Activated CD4-positive, alpha-beta T cell treated with anti-CD3 and anti-CD28 coated beads, Interleukin-2, Interleukin-4, amounts not matched to agents 100 ng/mL and 50 ng/mL, durations not matched to agents 16 hours and 8 hours (primary cell): ENCODE measurements around the gene SMC4.

ENCODE experiments used
- DNase-seq: peaks from one replicate; pipeline ENCODE4 v3.0.0-alpha.2; 2020; ENCODE audit warnings: low spot score

The SMC4 gene

DNA sequence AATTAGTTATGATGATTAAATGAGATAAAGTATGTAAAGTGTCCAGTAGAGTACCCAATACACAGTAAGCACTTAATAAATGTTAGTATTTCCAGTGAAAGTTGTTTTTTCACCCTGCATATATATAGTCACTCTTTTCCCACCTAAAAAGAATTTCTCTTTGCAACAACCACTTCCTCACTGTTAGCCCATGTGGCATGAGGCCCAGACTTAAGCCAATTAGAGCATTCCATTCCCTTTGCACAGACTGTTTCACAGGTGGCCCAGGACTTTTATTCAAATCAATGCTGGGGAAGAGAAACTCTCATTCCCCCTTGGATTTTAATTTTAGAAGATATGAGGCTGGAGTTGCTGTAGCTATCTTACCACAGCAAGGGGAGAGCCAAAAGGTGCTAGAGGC, 4.2 kb upstream of the SMC4 start:
- DNase-seq, result no peak

DNA sequence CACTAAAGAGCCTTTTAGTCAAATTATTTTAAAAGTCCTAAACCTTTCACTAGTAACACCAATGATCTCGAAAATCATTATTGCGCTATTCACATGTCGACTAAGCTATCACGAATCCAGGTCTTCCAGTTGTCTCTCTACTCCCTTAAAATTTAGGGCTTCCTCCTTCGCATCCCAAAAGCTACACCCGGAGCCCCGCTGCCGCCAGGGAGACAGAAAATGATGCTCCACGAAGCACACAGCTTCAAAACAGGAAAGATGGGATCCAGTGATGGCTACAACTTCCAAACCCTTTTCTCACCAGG, 678 bp upstream of the SMC4 start:
- no peak for DNase-seq

DNA sequence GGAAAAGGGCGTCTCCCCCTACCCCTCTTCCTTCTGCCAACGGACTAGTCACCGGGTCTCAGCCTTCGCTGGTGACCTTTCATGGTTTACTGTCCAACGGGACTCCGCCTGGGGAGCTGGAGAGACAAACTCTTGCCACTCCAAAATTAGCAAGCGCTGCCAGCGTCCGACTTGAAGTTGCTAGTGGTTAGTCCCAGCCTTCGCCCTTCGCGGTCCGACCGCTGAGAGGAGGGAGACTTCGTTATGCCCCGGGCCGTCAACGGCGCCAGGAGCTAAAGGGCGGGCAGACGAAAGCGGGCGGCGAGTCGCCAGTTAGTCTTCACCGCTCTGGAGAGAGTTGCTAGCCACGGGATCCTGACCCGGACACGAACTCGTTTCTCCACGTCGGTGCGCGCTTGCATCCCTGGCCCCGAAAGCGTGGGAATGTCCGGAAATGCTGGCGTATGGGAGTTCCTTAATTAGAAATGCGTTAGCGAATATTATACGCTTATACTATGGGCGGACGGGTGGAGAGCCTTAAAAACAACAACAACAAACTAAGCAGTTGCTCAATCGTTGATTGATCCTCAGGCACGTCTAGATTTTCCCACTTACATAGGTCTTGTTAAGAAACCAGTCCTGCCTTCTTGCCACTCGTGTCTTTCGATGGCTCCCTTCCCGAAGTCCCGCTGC, 716 bp downstream of the SMC4 start:
- peak; percentile 38 for DNase-seq

DNA sequence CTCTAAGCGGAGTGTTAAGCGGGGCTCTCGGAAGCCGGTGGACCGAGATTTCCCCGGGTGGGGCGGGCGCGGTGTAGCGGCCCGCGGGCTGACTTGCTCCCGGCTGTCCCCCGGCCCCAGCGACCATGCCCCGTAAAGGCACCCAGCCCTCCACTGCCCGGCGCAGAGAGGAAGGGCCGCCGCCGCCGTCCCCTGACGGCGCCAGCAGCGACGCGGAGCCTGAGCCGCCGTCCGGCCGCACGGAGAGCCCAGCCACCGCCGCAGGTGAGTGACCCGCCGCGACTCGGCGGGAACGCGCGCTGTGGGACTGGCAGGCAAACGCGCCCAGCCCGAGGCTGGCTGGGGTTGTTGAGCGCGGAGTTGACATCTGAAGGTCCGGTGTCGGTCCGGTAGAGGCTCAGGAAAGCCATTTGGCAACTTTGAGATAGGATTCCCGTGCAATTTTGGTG, 1.3 kb downstream of the SMC4 start:
- DNase-seq, result peak; percentile 16

DNA sequence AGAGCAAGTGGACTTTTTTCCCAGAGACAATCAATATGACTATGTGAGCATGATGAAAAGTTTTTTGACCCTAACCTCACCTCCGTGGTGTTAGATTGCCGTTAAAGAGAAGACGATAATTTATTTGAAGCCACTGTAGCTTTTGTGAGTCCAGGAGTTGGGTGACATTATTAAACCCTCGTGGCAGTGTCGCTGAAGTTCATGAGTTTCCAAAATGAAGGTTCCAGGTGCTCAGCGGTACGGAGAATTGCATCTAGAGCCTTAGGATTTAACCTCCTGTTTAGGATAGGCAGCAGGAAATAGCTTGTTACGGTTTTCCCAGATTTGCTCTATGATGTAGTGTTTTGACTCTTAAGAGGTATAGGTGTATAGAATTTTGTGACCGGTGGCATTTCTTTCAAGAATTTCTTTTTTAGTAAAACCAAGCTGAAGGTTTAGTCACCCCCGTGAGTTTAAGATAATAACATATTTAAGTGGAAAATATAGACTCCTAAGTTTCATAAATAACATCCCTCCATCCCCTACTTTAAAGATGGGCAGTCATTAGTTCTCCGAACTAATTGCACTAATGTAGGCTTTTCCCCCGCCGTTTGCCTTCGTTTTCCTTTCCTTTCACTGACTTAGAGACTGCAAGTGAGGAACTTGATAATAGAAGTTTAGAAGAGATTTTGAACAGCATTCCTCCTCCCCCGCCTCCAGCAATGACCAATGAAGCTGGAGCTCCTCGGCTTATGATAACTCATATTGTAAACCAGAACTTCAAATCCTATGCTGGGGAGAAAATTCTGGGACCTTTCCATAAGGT, 2.0 kb downstream of the SMC4 start:
- DNase-seq, result peak; percentile 15

DNA sequence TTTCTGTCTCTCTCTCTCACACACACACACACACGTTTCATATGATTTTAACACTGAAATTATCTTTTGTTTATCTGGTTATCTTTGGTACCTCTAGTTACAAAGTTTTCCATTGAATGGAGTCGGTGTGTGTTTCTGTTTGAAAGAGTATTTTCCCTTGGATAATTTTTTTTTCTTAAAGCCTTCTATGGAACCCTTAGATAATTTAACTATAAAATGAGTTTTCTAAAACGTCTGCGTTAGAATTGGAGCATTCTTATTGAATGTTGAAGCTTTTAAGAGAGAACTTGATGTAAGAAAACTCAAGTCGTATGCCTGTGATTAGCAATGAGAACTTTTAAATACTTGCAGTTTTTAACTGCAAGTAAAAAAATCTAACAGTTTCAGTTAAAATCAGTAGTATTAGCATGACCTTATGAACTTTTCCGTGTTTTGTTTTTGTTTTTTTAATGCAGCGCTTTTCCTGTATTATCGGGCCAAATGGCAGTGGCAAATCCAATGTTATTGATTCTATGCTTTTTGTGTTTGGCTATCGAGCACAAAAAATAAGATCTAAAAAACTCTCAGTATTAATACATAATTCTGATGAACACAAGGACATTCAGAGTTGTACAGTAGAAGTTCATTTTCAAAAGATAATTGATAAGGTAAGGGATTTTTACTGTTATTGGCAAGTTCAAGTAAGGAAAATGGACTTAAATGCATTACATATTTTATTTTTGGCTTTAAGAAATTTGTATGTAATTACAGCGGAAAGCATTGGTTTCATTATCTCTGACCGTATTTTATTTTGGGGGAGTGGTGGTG, 3.0 kb downstream of the SMC4 start:
- no peak for DNase-seq

DNA sequence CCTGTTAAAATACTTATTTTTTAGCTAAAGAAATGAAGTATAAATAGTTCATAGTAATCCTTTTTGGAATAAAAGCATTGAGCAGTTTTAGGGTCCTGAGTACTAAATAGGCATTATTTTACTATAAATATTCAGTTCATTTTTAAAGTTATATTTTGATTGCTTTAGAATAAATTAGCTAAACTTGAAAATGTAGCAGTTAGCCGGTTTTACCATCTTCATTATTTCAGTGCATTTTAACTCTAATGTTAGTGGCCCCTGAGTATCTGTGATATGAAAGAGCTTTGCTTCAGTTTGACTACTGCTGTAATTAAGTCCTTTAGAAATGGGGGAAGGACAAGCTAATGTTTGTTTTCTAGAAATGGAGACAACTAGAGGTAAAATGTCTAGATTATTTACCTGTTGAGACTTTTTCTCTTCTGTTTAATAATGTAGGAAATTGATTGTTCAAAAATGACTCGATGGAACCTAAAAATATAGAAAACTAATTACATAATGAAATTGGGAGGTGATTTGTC, 3.6 kb downstream of the SMC4 start:
- DNase-seq, result no peak

DNA sequence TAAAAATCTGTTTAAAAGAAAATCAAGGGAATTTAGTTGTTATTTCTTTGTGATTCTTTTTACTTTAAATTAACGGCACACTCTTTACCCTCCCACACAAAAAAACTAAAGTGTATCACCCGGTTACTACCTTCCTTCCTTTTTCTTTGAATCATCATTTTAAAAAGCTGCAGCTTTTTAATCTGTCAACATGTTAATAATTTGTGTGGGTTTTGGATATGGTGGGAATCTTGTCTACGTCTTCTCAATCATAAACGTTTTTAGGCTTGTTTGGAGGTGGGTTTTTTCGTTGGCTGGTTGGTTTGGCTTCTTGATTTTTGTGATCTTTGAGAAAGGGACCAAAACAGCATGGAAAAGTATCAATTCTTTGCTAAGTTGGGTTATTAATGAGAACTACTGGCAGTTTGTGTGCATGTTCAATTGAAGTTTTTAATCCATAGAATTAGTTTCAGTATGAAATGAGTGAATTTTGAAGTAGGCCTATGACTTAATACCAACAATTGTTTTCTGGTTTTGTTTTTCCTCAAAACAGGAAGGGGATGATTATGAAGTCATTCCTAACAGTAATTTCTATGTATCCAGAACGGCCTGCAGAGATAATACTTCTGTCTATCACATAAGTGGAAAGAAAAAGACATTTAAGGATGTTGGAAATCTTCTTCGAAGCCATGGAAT, 4.5 kb downstream of the SMC4 start:
- DNase-seq, result no peak

DNA sequence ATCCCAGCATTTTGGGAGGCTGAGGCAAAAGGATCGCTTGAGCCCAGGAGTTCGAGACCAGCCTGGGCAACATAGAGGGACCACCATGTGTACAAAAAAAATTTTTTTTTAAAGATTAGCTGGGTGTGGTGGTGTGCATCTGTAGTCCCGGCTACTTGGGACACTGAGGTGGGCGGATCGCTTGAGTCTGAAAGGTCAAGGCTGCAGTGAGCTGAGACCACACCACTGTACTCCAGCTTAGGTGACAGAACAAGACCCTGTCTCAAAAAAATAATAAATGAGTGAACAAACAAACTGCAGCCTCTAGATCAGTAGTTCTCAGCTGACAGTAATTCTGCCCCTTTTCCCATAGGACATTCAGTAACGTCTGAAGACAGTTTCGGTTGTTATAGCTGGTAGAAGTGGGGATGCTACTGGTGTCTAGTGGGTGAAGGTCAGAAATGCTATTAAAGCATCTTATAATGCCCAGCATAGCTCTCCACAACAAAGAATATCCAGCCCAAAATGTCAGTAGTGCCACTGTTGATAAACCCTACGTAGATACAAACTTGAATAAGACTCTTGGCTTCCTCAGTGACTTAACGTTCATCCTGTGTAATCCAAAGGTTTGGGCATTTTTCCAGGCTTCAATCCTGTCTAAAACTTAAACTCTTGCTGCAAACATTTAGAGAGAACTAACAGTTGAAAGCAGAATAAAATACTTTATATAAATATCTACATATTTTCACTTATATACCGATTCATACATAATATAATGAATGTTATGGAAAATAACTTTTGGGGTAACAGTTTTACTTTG, 10.6 kb downstream of the SMC4 start:
- no peak for DNase-seq

DNA sequence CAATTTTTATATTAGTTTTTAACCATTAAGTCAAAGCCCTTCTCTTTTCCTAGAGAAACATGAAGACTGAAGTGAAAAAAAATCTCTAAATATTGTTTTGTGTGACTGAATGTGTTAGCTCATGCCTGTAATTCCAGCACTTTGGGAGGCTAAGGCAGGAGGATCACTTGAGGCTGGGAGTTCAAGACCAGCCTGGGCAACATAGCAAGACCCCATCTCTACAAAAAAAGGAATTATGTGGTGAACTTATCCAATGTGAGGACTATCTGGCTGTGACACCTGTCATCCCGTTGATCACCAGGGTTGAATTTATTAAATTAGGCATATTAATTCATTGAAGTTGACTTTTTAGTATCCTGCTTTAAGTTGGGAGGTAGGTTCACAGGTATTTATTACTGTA, 13.0 kb downstream of the SMC4 start:
- no peak for DNase-seq

DNA sequence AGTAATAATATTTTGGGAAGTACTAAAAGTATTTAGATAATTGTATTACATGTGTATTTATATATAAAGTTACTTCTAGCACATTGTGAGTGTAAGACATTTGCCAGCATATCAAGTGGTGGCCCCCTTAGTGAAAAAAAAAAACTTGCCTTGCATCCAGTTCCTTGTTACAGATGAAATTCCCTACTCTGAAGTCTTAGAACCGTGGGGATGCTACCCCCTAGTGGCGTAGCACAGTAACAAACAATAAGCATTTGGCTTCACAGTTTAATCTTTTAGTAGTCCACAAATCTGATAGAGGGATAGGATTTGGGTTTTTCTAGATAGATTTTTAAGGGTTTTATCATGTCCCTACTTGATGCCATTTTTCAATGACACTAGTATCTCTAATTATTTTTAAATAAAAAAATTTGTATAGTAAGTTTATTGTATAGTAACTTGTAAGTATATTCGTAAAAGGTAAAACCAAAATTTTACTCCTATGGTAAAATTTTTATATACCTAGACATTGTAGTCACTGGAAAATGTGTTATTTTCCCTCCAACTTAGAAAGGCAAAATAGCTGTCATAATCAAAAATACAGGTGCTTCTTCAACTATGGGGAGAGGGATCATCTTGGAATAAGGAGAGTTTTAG, 14.3 kb downstream of the SMC4 start:
- peak; percentile 59 for DNase-seq

DNA sequence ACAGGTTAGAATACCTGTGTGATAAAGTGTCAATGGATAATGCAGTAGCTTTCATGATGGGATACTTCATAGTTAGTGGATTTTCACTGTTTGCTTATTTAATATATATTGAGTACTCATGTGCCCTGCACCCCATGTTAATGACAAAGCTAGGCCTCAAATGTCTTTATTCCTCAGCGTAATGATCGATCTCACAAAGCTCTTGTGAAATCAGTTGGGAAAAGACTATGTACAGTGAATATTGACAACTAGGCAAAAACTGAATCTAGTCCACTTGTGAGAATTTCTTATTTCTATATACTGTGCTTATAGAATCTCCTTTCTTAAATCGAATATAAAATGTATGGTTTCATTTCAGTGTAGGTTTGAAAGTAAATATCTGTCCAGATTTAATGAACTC, 17.9 kb downstream of the SMC4 start:
- DNase-seq, result no peak

DNA sequence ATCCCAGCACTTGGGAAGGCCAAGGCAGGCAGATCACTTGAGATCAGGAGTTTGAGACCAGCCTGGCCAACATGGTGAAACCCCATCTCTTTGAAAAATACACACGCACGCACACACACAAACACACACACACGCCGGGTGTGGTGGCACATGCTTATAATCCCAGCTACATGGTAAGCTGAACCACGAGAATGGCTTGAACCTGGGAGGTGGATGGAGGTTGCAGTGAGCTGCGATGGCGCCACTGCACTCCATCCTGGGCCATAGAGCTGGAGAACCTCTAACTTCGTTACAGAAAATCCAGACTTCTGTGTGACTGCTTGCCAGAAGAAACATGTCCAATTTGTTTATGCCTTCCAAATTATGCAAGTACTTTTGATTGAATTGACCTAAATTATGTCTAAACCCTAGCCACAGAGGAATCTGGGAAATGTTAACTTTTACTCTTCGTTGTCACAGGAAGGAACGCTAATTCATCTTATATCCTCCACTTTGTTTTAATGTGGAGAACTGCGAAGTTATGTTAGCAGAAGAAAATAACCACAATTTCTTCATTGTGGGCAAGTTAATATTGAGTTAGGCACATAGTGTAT, 28.5 kb downstream of the SMC4 start:
- no peak for DNase-seq

DNA sequence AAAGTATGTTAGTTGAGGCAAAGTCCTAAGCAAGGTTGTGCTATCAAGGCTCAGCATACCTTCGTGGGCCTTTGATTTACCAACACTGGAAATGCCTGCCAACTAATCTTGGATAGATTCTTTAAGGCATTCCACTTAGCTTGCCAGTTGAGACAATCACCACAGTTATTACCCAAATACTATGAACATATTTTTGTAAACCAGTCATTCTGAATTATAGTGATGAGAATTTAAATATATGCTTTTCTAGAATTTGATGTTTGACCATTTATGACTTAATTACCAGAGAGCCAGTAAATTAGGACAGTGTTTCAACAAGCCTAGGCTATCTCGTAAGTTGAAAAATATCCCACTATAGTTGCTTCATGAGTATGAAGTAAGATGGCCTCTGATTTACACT, 34.6 kb downstream of the SMC4 start:
- DNase-seq, result no peak

DNA sequence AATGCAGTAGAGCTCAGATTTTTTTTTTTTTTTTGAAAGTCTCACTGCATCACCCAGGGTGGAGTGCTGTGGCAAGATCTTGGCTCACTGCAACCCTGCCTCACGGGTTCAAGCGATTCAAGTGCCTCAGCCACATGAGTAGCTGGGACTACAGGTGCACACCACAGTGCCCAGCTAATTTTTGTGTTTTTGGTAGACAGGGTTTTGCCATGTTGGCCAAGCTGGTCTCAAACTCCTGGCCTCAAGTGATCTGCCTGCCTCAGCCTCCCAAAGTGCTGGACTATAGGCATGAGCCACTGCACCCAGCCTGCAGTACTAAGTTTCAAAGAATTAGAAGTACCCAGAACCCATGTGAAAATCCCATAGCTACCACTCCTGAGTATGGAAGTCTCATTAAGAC, 35.6 kb downstream of the SMC4 start:
- no peak for DNase-seq

DNA sequence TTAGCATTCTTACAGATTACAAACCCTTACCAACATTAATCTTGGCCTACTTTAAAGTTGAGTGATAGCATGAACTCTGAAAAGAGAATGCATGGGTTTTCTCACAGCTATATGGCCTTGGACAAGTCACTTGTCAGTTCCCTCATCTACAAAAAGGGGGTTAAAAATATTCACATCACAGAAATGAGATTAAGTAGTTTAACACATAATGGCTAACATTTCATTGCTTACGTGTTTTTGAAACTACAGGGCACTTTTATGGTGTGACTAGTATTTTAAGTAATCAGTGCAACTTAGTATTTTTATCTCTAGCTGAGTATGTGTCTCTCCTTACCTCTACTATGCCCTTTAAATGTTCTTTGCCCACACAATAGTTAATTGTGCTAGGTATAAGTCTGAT, 36.3 kb downstream of the SMC4 start:
- no peak for DNase-seq

DNA sequence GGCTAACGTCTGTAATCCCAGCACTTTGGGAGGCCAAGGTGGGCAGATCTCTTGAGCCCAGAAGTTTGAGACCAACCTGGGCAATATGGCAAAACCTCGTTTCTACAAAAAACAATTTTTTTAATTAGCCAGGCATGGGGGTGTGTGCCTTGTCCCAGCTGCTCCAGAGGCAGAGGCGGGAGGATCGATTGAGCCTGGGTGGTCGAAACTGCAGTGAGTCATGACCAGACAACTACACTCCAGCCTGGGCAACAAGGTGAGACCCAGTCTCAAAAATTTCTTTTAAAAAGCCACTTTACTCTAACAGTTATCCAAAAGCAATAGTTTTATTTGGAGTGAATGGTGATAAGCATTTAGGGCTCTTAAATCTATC, 37.6 kb downstream of the SMC4 start:
- no peak for DNase-seq

DNA sequence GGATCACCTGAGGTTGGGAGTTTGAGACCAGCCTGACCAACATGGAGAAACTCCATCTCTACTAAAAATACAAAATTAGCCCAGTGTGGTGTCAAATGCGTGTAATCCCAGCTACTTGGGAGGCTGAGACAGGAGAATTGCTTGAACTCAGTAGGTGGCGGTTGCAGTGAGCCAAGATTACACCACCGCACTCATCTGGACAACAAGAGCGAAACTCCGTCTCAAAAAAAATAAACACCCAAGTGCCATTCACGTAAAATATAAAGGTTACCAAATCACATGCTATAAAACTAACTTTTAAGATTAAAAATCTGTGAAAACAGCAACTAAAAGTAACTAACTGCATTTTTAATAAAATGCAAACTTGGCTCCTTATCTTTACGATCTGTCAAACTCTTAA, 41.2 kb downstream of the SMC4 start:
- DNase-seq, result no peak

DNA sequence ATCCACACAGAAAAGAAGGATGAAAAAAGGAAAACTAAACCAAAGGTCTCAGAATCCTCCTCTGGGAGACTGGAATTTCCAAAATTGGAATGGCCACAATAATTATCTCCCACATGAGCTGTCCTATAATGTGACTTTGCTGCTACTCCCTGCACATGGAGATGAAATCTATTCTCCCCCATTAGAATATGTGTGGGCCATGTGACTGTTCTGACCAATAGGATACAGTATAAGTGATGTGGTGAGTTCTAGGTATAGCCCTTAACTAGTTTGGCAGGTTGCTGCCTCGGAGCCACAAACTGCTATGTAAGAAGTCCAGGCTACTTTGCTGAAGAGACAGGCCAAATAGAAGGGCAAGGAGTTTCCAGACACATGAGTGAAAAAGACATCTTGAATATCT, 45.0 kb downstream of the SMC4 start:
- no peak for DNase-seq

DNA sequence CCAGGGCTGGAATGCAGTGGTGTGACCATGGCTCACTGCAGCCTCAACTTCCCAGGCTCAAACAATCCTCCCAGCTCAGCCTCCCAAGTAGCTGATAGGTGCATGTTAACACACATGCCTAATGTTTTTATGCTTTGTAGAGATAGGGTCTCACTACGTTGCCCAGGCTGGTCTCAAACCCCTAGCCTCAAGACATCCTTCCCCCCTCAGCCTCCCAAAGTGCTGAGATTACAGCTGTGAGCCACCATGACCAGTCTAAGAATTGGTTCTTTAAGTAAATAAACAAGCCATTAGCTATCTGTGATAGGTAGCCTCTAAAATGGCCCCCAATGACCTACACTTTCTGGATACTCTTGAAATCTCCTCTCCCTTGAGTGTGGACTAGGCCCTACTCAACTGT, 46.4 kb downstream of the SMC4 start:
- no peak for DNase-seq
